GM18502 (cell line): ENCODE measurements around the gene MATCAP1.
A peak's percentile ranks its signal among the peaks of the same experiment; 100 is the strongest.

Experiments
- ATAC-seq: cut with Tn5 transposase; IDR thresholded peaks from one replicate; pipeline ENCODE4 v1.9.1; 2021; ENCODE audit warnings: mild to moderate bottlenecking; ENCODE audit not compliant: unreplicated experiment, poor library complexity

MATCAP1 gene

GRCh38 chr16:67158637-67159600 is 24.8 kb downstream of the MATCAP1 start:
- ATAC-seq, result peak; percentile 41

- ATAC-seq, result no peak
These were observed 25.7 kb downstream of the MATCAP1 start for GRCh38 chr16:67157892-67158635.

GRCh38 chr16:67157106-67157748 is 26.5 kb downstream of the MATCAP1 start:
- ATAC-seq, result no peak

- ATAC-seq, result no peak
These were observed 27.5 kb downstream of the MATCAP1 start for GRCh38 chr16:67156143-67156844.

GRCh38 chr16:67155295-67156142 is 28.2 kb downstream of the MATCAP1 start:
- ATAC-seq, result no peak

GRCh38 chr16:67154578-67155294 is 29.0 kb downstream of the MATCAP1 start:
- no peak for ATAC-seq

- ATAC-seq, result no peak
These were observed 32.2 kb downstream of the MATCAP1 start for GRCh38 chr16:67151431-67152097.

- ATAC-seq, result peak; percentile 66
These were observed 32.8 kb downstream of the MATCAP1 start, which contains the start of gene B3GNT9 for GRCh38 chr16:67150833-67151396. Gene B3GNT9, minus strand, starts transcription at chr16:67150998. Its CDS starts 513 bp downstream, at chr16:67150485.

GRCh38 chr16:67150047-67150832 is 33.5 kb downstream of the MATCAP1 start:
- peak; percentile 56 for ATAC-seq

GRCh38 chr16:67149276-67150046 is 34.3 kb downstream of the MATCAP1 start:
- ATAC-seq, result no peak

- ATAC-seq, result no peak
These were observed 35.0 kb downstream of the MATCAP1 start for GRCh38 chr16:67148656-67149275.

- no peak for ATAC-seq
These were observed 35.5 kb downstream of the MATCAP1 start for GRCh38 chr16:67148221-67148620.

GRCh38 chr16:67147437-67148140 is 36.2 kb downstream of the MATCAP1 start:
- no peak for ATAC-seq

- no peak for ATAC-seq
These were observed 37.0 kb downstream of the MATCAP1 start for GRCh38 chr16:67146523-67147357.
